Hypothalamus (tissue), 51 donors: Measurements from ENCODE around the gene PAQR4.
A peak's percentile ranks its signal among the peaks of the same experiment; 100 is the strongest.
"Not testable (repeated sequence)": the region's sequence is repeated elsewhere in the genome, so short reads cannot be mapped to it uniquely, and the experiment has no call there.

Experiments used
- DNase-seq, 51 donors: peaks; one replicate each; lab custom pipeline; 2025; lab: John Stamatoyannopoulos, UW

Gene PAQR4

GRCh38 chr16:2968738-2969544 lies at the start of gene PAQR4:
PAQR4 (plus strand) TSS chr16:2969348; CDS start chr16:2969675, 327 bp downstream.
- DNase-seq = peak in 49 of 51 donors; percentile 22 to 91 (median 73)

- DNase-seq = peak in 37 of 51 donors; percentile 3 to 69 (median 30)
These were observed 49.5 kb upstream of the PAQR4 start for GRCh38 chr16:2919511-2920255.

- DNase-seq = no peak
These were observed 45.7 kb upstream of the PAQR4 start for GRCh38 chr16:2923481-2923880.

- peak in 5 of 51 donors; percentile 10 to 17 (median 15) for DNase-seq
These were observed 44.0 kb upstream of the PAQR4 start for GRCh38 chr16:2924901-2925755.

- no peak for DNase-seq
These were observed 43.0 kb upstream of the PAQR4 start for GRCh38 chr16:2925951-2926649.

GRCh38 chr16:2926650-2926999 lies 42.5 kb upstream of the PAQR4 start:
- no peak for DNase-seq

- peak in 50 of 51 donors; percentile 5 to 87 (median 61) for DNase-seq
These were observed 42.0 kb upstream of the PAQR4 start for GRCh38 chr16:2927010-2927646.

GRCh38 chr16:2928151-2928550 lies 41.0 kb upstream of the PAQR4 start:
- DNase-seq = not testable (repeated sequence)

- no peak for DNase-seq
These were observed 40.4 kb upstream of the PAQR4 start for GRCh38 chr16:2928796-2929195.

- no peak for DNase-seq
These were observed 39.5 kb upstream of the PAQR4 start for GRCh38 chr16:2929693-2930092.

GRCh38 chr16:2930236-2930635 lies 38.9 kb upstream of the PAQR4 start:
- DNase-seq = no peak

GRCh38 chr16:2931231-2931914 lies 37.8 kb upstream of the PAQR4 start:
- DNase-seq = not testable (repeated sequence)

GRCh38 chr16:2933136-2933535 lies 36.0 kb upstream of the PAQR4 start:
- DNase-seq = no peak

- DNase-seq = no peak
These were observed 35.4 kb upstream of the PAQR4 start for GRCh38 chr16:2933701-2934100.

- no peak for DNase-seq
These were observed 34.7 kb upstream of the PAQR4 start for GRCh38 chr16:2934450-2934849.

- no peak for DNase-seq
These were observed 32.6 kb upstream of the PAQR4 start for GRCh38 chr16:2936436-2937011.

- no peak for DNase-seq
These were observed 32.0 kb upstream of the PAQR4 start for GRCh38 chr16:2937170-2937569.

- no peak for DNase-seq
These were observed 30.9 kb upstream of the PAQR4 start for GRCh38 chr16:2938206-2938605.

GRCh38 chr16:2939968-2940367 lies 29.2 kb upstream of the PAQR4 start:
- no peak for DNase-seq
